Psoas muscle (tissue), 8 donors: ENCODE measurements around the gene SYNDIG1. TPM values are rescaled to one million over a fixed set of nuclear protein-coding genes. Genes with fewer than 3 reads are reported as not detected.

Experiments used
- ATAC-seq, 4 donors: fragments of 200-7000 bp; cut with Tn5 transposase; one replicate each; pipeline ENCODE4 v1.9.1; 2020; ENCODE audit warnings: moderate library complexity in 3 of 4, mild to moderate bottlenecking in 2 of 4
- DNase-seq, 2 donors: peaks; one replicate each; pipeline ENCODE4 v3.0.0-alpha.2; 2020
- H3K27ac ChIP-seq: fragments of 200-600 bp; one replicate; pipeline ENCODE4 v1.8.0; 2022
- H3K27me3 ChIP-seq, 3 donors: fragments of 200-600 bp in 1 of 3; one replicate each; pipeline versions ENCODE4 v1.6.1 to v1.8.0; 2013 to 2022; ENCODE audit warnings: low read length in 2 of 3, mild to moderate bottlenecking in 2 of 3, moderate library complexity in 1 of 3; ENCODE audit not compliant: insufficient read depth in 3 of 3
- H3K36me3 ChIP-seq, 2 donors: fragments of 200-600 bp in 1 of 2; one replicate each; pipeline versions ENCODE4 v1.6.1 to v1.8.0; 2013 to 2022; ENCODE audit warnings: low read depth in 1 of 2, mild to moderate bottlenecking in 1 of 2, moderate library complexity in 1 of 2; ENCODE audit not compliant: insufficient read depth in 1 of 2
- H3K4me1 ChIP-seq: fragments of 200-600 bp; one replicate; pipeline ENCODE4 v1.8.0; 2022
- H3K4me3 ChIP-seq: fragments of 200-600 bp; one replicate; pipeline ENCODE4 v1.8.0; 2022; ENCODE audit warnings: mild to moderate bottlenecking
- H3K9me3 ChIP-seq: fragments of 200-600 bp; one replicate; pipeline ENCODE4 v1.8.0; 2022
- CTCF ChIP-seq: fragments of 200-600 bp; IDR thresholded peaks from one replicate; pipeline ENCODE4 v1.8.0; 2022; ENCODE audit warnings: antibody characterized with exemption
- WGBS, 3 donors: extraction: QIAGEN DNeasy Blood & Tissue Kit; methylation state at CpG; one replicate each; pipeline versions ENCODE4 v1.1.6 to v1.1.7; 2013; 5-methylcytosine and 5-hydroxymethylcytosine counted together
- intact Hi-C, 2 donors: fragments of 100-400 bp; cut with DNase I; formaldehyde crosslinking; loops; one replicate each; pipeline versions ENCODE4 v1.11.0 to v1.14.2; 2022
- polyA plus RNA-seq, 3 donors: library from polyadenylated mRNA; stranded (reverse); fragments of 200-250 nt; gene quantifications; one replicate each; pipeline ENCODE4 v1.2.3, GENCODE V29; 2013
- total RNA-seq, 4 donors: library from RNA; stranded (reverse); fragmentation: NEBNext Ultra II Directional in 2 of 4; extraction: Animal tissue kit (Norgen Biotek cat#: 25700) in 2 of 4; gene quantifications; one replicate each; pipeline versions ENCODE4 v1.2.1 to v1.2.4, GENCODE V29; 2021 to 2023
- donor health status: healthy with polysubstance abuse.
- donor health status: DM: no; HTN: no; CAD: no; lungs with moderate emphysema.
- donor health status: Bipolar disorder and iron deficiency.
- donor health status: healthy.
- donor health status: DM: yes; HTN: yes; CAD: no.
- donor health status: DM: no; HTN: no; CAD: no.
- donor health status: DM: no; HTN: no; CAD: no.
- donor health status: DM: yes; HTN: yes; CAD: no.

Gene SYNDIG1
- total and polyA plus RNA-seq, 7 donors: 0.03 to 0.10 TPM; not detected in 5

- intact Hi-C loops: no loop called here
- Histone ChIP-seq H3K4me1 (no peaks in the 10 kb centered on the region), H3K27ac (no peak overlapping the region), H3K9me3 (no peaks in the 10 kb centered on the region), H3K4me3 (no peak overlapping the region), H3K27me3 (peaks cover 0 to 8% (median 3%) of the 10 kb centered on the region in 3 donors), H3K36me3 (no peaks in the 10 kb centered on the region)
- ATAC-seq (no peak), DNase-seq (no peak)
- TF ChIP-seq CTCF: no peak
- WGBS, 3 donors: 13 to 57% (median 44%) methylated on average over 2 of the region's 2 CpGs
Observed at GRCh38 chr20:24432046-24432442, 37.4 kb upstream of the SYNDIG1 start.

- Histone ChIP-seq H3K27ac (no peak overlapping the region), H3K36me3 (no peaks in the 10 kb centered on the region), H3K9me3 (no peaks in the 10 kb centered on the region), H3K4me1 (no peaks in the 10 kb centered on the region), H3K27me3 (peaks cover 0 to 3% (median 0%) of the 10 kb centered on the region in 3 donors), H3K4me3 (no peak overlapping the region)
- TF ChIP-seq CTCF: no peak
- intact Hi-C loops: no loop called here
- ATAC-seq: no peak
- 10 to 22% (median 11%) methylated on average over 2 of the region's 2 CpGs for WGBS, 3 donors
- no peak for DNase-seq
Observed at GRCh38 chr20:24436160-24436559, 33.3 kb upstream of the SYNDIG1 start.

GRCh38 chr20:24437196-24438082 lies 32.0 kb upstream of the SYNDIG1 start:
- ATAC-seq (no peak), DNase-seq (no peak)
- Histone ChIP-seq H3K4me3 (no peak overlapping the region), H3K27me3 (peaks cover 0 to 3% (median 0%) of the 10 kb centered on the region in 3 donors), H3K36me3 (no peaks in the 10 kb centered on the region), H3K27ac (no peak overlapping the region), H3K4me1 (no peaks in the 10 kb centered on the region), H3K9me3 (no peaks in the 10 kb centered on the region)
- no peak for TF ChIP-seq CTCF
- intact Hi-C loops: no loop called here
- WGBS, 3 donors: 66 to 70% (median 68%) methylated on average over 8 of the region's 8 CpGs

- no peaks in the 10 kb centered on the region for H3K27me3 ChIP-seq
- WGBS, 3 donors: 34 to 65% (median 38%) methylated on average over 2 of the region's 2 CpGs
- no peaks in the 10 kb centered on the region for H3K4me1 ChIP-seq
- intact Hi-C loops: no loop called here
- no peak for TF ChIP-seq CTCF
- no peaks in the 10 kb centered on the region for H3K36me3 ChIP-seq
- no peak overlapping the region for H3K4me3 ChIP-seq
- H3K27ac ChIP-seq: no peak overlapping the region
- no peaks in the 10 kb centered on the region for H3K9me3 ChIP-seq
- ATAC-seq: no peak
- no peak for DNase-seq
Observed at GRCh38 chr20:24438331-24438730, 31.1 kb upstream of the SYNDIG1 start.
